ENCODE data around the gene NEURL4.
A peak's percentile ranks its signal among the peaks of the same experiment; 100 is the strongest.

NEURL4 gene

DNA sequence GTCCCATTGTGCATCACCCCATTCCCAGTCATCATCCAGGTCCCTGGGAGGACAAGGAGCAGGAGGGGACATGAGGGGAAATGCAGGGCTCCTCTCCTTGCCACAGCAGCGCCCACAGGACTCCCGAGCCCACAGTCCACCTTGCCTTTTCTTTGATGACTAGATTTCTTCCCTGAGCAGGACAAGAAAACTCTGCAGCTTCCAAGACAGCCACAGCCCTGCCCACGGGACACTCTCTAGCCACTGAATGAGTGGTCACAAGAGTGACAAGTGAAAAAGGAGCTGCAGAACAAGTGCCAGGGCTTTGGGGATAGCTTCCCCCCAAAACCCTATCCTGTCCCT is 4.7 kb downstream of the NEURL4 start:
- Histone ChIP-seq H3K4me3 (replicated peaks; ENCODE audit: insufficient read depth, low read length) (no peak overlapping the region), H3K27ac (replicated peaks) (no peak overlapping the region), H3K27me3 (ENCODE audit: insufficient read depth, poor library complexity, severe bottlenecking) (no peaks in the 10 kb centered on the region)
- no peak for DNase-seq (ENCODE audit: low read depth in 1 of 2, low spot score in 1 of 2)
- TF ChIP-seq SPI1 (IDR thresholded peaks at IDR 0.05; ENCODE audit: borderline replicate concordance, low read depth) = no peak
- no peak for TF ChIP-seq GABPA (IDR thresholded peaks at IDR 0.05; ENCODE audit: low read depth)
- TF ChIP-seq, protein P1, sequence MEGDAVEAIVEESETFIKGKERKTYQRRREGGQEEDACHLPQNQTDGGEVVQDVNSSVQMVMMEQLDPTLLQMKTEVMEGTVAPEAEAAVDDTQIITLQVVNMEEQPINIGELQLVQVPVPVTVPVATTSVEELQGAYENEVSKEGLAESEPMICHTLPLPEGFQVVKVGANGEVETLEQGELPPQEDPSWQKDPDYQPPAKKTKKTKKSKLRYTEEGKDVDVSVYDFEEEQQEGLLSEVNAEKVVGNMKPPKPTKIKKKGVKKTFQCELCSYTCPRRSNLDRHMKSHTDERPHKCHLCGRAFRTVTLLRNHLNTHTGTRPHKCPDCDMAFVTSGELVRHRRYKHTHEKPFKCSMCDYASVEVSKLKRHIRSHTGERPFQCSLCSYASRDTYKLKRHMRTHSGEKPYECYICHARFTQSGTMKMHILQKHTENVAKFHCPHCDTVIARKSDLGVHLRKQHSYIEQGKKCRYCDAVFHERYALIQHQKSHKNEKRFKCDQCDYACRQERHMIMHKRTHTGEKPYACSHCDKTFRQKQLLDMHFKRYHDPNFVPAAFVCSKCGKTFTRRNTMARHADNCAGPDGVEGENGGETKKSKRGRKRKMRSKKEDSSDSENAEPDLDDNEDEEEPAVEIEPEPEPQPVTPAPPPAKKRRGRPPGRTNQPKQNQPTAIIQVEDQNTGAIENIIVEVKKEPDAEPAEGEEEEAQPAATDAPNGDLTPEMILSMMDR (IDR thresholded peaks at IDR 0.05; ENCODE audit: insufficient read depth, low read length) = no peak
- no peak for TF ChIP-seq POLR2AphosphoS5 (IDR thresholded peaks at IDR 0.05; ENCODE audit: low read depth)
- TF ChIP-seq, protein P2, sequence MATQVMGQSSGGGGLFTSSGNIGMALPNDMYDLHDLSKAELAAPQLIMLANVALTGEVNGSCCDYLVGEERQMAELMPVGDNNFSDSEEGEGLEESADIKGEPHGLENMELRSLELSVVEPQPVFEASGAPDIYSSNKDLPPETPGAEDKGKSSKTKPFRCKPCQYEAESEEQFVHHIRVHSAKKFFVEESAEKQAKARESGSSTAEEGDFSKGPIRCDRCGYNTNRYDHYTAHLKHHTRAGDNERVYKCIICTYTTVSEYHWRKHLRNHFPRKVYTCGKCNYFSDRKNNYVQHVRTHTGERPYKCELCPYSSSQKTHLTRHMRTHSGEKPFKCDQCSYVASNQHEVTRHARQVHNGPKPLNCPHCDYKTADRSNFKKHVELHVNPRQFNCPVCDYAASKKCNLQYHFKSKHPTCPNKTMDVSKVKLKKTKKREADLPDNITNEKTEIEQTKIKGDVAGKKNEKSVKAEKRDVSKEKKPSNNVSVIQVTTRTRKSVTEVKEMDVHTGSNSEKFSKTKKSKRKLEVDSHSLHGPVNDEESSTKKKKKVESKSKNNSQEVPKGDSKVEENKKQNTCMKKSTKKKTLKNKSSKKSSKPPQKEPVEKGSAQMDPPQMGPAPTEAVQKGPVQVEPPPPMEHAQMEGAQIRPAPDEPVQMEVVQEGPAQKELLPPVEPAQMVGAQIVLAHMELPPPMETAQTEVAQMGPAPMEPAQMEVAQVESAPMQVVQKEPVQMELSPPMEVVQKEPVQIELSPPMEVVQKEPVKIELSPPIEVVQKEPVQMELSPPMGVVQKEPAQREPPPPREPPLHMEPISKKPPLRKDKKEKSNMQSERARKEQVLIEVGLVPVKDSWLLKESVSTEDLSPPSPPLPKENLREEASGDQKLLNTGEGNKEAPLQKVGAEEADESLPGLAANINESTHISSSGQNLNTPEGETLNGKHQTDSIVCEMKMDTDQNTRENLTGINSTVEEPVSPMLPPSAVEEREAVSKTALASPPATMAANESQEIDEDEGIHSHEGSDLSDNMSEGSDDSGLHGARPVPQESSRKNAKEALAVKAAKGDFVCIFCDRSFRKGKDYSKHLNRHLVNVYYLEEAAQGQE (IDR thresholded peaks at IDR 0.05; ENCODE audit: insufficient replicate concordance, low read depth) = no peak

DNA sequence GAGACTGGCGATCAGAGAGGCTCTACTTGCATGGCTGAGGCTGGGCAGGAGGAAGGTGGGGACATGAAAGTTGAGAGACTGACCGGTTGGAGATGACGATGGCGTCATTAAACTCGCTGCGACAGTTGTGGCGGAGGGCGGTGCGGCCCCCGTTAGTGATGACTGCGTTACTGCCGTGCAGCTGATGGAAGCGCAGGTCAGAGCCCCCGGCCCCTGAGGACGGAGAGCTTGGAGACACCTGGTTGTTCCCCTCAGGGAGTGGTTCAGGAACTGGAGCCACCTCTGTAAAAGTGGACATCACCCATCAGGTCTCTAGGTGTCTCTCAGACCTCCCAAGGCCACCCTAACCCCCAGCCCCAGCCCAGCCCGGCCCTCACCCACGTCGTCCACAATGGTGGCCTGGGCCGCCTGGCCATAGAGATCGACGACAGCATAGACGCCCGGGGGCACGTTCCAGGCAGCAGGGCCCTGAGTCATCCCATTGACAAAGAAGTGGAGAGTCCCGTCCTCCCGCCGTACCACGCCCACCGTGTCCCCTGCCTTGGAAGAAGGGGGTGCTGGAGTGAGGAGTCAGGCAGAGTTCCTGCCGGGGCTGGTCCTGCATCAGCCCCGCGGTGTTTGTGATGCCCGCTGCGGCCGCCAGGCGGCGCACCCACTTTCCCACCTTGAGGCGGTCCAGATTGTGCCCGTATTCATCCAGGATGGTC is 5.3 kb downstream of the NEURL4 start:
- H3K27me3 ChIP-seq (ENCODE audit: insufficient read depth, poor library complexity, severe bottlenecking) = no peaks in the 10 kb centered on the region
- no peak overlapping the region for H3K27ac ChIP-seq (replicated peaks)
- TF ChIP-seq POLR2AphosphoS5 (IDR thresholded peaks at IDR 0.05; ENCODE audit: low read depth) = no peak
- TF ChIP-seq, protein P1 (IDR thresholded peaks at IDR 0.05; ENCODE audit: insufficient read depth, low read length) = peak; percentile 74
- H3K4me3 ChIP-seq (replicated peaks; ENCODE audit: insufficient read depth, low read length) = no peak overlapping the region
- no peak for DNase-seq (ENCODE audit: low read depth in 1 of 2, low spot score in 1 of 2)

DNA sequence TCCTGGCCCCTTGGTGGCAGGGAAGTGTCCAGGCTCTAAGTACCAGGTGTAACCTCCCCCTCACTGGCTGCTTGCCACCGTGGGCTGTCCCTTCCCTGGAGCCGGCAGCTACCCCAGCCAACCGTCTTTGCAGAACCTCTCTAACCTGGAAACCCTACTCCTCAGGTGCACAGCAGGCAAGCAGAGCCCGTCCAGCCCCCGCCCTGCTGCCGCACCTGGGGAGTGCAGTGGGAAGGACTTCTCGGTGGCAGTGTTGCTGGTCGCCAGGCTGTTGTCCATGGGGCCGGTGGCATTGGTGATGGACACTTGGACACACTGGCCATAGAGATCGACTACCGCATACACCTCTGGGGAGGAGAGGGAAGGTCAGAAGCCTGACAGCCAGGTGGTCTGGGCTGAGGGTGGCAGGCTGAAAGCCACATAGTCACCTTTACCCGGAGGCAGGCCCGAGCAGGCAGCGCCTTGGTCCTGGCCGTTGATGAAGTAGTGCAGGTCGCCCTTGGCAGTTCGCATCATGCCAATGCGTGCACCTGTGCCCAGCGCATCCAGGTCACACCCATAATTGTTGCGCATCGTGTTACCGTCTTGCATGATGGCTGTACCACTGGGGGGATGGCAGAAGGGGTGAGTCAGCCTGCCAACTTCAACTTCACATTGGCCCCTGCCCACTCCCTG is 6.5 kb downstream of the NEURL4 start:
- Histone ChIP-seq H3K4me3 (replicated peaks; ENCODE audit: insufficient read depth, low read length) (no peak overlapping the region), H3K27me3 (ENCODE audit: insufficient read depth, poor library complexity, severe bottlenecking) (no peaks in the 10 kb centered on the region), H3K27ac (replicated peaks) (no peak overlapping the region)
- TF ChIP-seq SPI1 (IDR thresholded peaks at IDR 0.05; ENCODE audit: borderline replicate concordance, low read depth) = no peak
- no peak for DNase-seq (ENCODE audit: low read depth in 1 of 2, low spot score in 1 of 2)

DNA sequence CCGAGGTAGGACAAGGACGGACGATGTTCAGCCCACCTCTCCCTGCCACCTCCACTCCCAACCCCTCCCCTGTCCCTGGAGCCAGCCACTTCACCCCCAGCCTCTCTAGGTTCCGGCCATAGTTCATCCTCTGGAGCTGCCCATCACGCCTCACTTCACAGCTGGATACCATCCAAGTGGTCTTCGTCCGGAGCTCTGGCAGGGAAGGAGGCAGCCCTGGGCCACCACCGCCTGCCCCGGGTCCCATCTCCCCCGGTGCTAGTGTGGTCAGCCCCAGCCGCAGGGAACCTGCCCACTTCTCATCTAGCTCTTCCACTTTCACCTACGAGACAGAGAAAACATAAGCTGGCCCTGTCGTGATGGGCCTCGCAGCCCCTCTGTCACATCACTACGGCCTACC is 7.7 kb downstream of the NEURL4 start:
- H3K27me3 ChIP-seq (ENCODE audit: insufficient read depth, poor library complexity, severe bottlenecking) = no peaks in the 10 kb centered on the region
- H3K4me3 ChIP-seq (replicated peaks; ENCODE audit: insufficient read depth, low read length) = no peak overlapping the region
- no peak overlapping the region for H3K27ac ChIP-seq (replicated peaks)
- TF ChIP-seq, protein P2 (IDR thresholded peaks at IDR 0.05; ENCODE audit: insufficient replicate concordance, low read depth) = no peak
- TF ChIP-seq POLR2AphosphoS5 (IDR thresholded peaks at IDR 0.05; ENCODE audit: low read depth) (no peak), GABPA (IDR thresholded peaks at IDR 0.05; ENCODE audit: low read depth) (no peak), SPI1 (IDR thresholded peaks at IDR 0.05; ENCODE audit: borderline replicate concordance, low read depth) (no peak)
- TF ChIP-seq, protein P1 (IDR thresholded peaks at IDR 0.05; ENCODE audit: insufficient read depth, low read length) = no peak
- no peak for DNase-seq (ENCODE audit: low read depth in 1 of 2, low spot score in 1 of 2)

Data from HL-60 (cell line).